ENCODE results near the gene WDR93.

The WDR93 gene

DNA sequence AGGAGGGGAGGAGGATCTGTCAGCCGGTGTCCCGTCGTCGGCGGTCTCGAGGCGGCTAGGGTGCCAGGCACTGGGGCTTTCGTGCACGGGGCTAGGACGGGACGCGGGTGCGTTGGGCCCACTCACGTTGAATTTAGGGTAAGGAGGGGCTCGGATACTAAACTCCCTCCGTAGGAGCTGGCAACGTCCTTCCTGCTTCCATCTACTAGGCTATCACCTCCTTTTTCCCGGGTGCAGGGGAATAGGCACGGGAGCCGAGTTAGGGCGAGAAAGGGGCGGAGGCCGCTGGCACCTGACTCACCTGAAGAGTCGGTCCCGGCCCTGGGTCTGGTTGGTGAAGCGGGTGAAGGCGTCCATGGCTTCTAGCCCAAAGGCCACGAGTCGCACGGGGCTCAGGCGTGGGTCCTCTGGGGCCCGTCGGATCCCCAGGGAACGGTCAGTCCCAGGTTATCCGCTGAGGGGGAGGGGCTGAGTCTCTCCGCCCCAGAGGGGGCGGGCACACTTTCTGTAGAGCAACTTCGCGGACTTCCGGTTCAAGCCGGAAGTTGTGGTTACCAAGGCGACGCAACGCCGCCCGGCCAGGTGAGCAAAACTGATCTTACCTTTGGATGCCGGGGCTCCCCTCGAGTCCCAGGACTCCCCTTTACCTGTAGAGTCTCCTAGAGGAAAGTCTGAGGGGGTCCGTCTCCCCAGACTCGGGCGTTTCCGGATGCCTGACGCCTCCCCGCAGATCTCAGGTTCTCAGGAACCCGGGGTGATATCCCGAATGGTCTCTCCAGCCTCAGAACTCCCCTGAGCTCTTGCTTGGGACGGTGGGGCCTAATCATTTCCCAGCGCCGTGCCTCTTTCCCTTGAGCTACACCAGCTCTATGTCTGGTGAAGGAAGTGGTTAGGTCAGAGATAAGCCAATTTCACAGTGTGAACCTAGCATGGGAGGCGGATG lies at the start of gene WDR93, which contains the start of gene PEX11A:
Gene WDR93, plus strand, starts transcription at position 536 of the 943 bp plus-strand sequence. CDS start 10,936 bp downstream, outside the sequence.
Gene PEX11A, minus strand, starts transcription at position 479 of the 943 bp plus-strand sequence. Its CDS starts 122 bp downstream, at position 357.
- DNase-seq, result peak; percentile 69

DNA sequence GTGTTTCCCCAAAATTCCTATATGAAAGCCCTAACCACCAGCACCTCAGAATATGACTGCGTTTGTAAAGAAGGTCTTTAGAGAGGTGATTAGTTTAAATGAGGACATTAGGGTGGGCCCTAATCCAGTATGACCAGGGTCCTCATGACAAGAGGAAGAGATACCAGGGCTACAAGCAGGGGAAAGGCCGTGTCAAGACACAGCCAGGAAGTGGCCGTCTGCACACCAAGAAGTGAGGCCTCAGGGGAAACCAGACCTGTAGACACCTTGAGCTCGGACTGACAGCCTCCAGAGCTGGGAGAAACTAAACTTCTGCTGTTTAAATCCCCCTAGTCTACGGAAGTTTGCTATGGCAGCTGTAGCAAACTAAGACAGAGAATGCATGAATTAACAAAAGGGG lies 49.6 kb upstream of the WDR93 start:
- no peak for DNase-seq

DNA sequence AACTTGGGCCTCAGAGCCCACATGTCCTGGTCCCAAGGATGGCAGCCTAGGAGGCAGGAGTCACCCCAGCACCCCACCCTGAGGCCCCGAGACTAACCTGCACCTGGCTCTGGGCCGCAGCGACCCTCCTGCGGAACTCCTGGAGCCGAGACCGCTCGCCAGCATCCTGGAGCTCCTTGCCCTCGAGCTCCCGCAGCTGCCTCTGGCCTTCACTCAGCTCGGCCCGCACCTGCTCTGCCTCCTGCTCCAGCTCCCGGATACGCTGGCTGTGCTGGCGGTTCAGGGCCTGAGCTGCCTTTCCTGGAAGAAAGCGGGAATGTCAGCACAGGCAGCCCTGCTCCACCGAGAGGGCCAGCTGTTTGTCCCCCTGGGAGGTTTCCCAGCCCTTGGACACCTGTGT lies 48.5 kb upstream of the WDR93 start:
- no peak for DNase-seq

DNA sequence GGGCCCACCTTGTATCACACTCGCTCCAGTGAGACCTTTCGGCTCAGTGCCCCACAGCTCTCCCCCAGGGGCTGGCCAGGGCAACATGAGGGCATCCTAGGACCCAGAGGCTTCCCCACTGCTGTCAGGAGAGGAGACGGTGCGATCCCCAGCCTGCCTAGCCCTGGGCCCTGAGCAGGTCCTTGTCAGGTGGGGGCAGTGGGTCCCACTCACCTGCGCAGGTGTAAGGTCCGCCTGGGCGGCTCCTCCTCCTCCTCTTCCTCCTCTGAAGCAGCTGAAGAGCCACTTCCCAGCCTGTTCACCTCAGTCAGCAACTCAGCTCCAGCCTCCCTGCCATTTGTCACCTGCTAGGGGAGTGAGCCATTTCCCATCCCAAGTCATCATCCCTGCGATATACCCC lies 44.9 kb upstream of the WDR93 start:
- DNase-seq, result no peak

DNA sequence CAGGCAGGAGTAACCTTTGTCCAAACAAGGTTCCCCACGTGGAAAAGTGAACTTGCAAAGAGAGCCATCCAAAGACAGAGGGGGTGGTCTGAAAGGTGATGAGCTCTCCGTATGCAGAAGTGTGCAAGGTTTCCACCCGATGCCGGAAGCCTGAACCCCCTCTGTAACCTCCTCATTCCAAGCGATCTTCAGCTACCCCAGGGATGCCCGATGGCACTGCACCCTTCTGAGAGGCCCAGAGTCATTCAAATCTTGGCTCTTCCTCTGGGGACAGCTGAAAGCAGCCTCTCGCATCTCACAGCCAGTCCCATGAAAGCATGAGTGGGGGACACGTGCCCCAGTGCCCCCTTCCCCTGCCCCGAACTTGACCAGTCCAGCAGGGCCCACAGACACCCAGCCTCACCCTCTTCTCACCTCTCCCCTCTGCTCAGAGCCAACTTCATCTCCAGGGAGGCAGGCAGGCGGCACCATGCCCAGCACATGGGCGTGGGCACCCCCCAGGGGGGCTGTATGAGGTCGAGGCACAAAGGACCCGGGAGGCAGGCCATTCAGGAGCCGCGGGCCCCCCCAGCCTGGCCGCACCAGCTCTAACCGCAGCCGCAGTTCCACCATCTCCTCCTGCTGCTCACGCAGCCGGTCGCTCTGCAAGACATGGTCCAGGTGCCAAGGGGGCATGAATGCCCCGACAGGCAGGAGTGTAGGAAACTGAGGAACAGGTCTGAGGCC lies 44.0 kb upstream of the WDR93 start:
- no peak for DNase-seq

DNA sequence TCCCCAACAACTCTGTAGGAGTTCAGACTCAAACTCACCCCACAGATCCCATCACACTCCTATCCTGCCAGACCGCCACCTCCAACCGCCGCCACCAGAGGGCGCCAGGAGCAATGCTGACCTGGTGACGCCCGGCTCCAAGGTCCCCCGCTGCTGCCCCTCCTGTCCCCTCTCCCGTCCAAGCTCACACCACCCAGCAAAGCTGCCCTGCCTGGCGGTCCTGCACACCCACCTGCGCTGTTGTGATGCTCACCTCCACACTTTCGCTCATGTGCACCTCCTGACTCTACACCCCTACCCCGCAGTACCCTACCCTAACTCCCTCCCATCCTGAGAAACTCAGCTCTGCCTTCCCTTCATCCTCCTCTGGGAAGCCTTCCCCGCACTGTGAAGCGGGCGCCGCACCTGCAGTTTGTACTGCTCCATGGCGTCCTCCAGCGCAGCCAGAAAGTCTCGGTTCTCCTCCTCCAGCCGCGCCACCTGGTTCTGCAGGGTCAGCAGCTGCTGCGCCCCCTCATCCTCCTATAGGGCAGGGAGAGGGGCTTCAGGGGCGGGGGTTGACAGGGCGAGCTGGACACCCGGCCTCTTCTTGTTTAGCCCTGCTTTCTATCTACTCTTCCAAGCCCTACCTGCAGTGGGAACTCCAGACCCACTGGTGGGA lies 43.3 kb upstream of the WDR93 start:
- peak; percentile 45 for DNase-seq

DNA sequence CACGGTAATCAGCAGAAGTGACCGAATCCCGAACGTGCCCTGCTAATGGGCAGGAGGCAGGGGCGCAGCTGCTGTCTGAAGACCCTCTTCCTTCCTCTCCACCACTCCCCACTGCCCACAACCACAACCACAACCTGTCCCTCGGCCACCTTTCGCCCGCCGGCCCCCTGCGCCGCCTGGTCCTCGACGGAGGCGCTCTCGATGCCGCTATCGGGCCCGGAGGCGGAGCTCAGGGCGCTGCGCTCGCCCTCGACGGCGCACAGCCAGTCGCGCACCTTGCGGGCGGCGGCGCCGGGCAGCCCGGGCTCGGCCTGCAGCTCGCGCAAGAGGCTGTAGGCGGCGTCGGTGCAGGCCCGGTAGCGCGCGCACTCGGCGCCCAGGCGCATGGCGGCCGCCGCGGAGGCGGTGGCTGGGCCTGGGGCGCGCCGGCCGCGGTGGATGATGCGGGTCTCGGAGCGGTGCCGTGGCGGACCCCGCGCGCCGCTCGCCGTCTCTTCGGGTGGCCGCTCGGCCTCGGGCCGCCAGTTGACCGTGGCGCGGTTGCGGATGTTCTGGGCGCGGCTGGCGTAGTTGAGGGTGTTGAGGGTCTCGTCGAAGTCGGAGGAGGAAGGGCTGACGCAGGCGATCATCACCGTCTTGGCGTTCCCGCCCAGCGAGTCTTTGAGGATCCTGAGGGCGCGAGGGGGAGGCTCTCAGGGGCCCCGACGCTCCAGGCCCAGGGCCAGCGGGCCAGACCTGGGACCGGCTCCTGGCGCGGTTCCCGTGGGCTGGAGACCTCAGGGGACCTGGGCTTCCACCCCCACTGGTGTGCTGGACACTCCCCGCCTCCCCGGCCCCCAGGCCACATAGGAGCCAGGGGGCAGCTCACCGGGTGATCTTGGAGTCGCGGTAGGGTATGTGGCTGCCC lies 42.3 kb upstream of the WDR93 start:
- no peak for DNase-seq

DNA sequence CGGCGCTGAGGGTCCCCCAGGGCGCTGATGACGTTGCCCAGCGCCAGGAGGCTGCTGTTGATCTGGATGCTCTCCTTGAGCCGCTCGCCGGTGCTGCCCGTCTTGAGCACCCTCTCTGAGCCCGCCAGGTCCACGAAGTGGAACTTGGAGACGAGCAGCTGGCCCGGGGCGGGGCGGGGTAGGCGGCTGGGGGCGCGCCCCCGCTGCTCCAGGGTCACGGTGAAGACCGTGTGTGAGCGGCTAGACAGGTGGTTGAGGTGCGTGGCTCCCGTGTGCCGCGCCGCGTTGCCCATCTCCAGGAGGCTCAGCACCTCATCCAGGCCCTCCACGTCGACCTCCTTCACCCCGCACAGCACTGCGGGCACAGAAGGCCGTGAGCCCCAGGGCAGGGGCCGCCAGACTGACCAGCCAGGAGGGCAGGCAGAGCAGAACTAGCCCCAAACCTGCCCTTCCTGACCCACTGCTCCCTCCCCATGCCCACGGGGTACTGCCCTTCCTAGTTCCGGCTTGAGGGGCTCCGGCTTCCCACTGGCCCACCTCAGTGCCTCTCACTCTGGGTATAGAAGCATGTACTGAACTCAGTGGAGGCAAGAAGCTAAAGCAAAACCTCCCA lies 41.5 kb upstream of the WDR93 start:
- DNase-seq, result no peak

DNA sequence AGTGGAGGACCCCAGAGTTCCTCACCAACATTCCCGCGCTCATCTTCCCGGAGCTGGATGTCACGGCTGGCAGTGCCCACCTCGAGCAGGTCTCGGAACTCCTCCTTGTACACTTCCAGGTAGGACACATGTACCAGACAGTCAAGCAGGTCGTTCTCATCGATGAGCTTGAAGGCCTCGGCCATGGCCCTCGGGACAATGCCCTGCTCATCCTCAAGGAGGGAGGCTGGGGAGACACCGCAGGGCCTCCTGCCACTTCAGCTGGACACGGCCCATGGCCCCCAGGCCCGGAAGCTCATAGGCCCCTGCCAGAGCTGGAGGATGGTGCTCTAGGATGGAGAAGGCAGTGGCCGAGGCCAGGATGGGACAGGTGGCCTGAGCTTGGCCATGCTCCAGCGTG lies 40.9 kb upstream of the WDR93 start:
- DNase-seq, result no peak

DNA sequence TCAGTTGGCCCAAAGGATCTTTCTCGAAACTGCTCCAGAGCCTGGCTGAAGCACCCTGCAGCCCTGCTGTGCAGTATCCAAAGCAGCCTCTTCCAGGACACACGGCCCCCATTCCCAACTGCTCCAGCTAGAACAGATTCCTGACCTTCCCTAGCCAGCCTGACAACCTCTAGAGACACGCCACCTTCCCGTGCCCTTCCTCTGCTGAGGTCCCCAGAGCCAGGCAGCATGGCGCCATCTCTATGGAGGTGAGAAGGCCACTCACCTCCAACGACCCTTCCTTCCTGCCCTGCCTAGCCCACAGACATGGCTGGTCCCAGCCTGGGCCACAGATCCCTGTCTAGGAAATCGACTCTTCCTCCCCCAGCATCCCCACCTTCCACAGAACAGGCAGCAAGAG lies 38.5 kb upstream of the WDR93 start:
- DNase-seq, result no peak

DNA sequence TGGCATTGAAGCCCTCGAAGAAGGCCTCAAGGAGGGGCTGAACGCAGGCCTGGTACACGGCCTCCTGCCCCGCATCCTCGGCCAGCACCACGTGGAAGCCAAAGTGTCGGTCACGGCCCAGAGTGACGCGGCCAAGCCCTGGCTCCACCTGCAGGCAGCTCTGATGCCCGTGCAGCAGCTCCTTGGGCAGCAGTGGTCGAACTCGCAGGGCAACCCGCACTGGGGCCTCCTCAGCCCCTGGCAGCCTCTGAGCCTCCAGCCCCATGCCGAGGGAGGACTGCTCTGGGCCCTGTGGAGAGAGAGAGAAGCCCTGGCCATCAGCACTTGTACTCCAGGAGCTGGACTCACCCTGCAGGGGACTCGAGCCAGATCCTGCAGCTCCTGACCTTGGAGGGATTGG lies 37.9 kb upstream of the WDR93 start:
- no peak for DNase-seq

DNA sequence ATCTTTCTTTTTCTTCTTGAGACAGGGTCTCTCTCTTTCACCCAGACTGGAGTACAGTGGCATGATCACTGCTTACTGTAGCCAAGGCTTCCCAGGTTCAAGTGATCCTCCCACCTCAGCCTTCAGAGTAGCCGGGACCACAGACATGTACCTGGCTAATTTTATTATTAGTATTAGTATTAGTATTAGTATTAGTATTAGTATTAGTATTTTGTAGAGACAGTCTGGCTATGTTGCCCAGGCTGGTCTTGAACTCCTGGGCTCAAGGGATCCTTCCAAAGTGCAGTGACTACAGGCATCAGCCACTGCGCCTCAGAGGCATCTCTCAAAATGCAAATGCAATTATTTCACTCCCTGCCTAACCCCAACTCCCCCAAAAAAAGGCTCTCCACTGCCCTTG lies 37.0 kb upstream of the WDR93 start:
- DNase-seq, result no peak

DNA sequence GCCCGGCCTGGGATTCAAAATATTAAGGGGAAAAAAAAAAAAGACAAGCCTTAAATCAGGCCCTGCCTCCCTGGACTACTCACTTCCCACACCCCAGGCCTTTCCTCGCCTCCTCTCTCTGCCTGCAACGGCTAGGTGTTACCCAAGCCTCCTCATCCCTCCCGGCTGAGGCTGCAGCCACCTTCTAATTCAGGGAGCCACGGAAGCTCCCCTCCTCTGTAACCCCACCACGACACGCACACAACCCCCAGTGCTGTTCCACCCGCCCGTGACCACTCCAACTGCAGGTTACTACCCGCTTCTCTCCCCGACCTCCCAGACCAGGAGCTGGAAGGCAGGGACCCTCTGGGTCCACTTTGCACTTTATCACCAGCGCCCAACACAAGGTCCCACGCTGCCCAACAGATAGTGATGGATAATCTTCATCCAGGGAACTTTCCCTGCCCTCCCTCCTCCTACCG lies 36.3 kb upstream of the WDR93 start:
- no peak for DNase-seq

DNA sequence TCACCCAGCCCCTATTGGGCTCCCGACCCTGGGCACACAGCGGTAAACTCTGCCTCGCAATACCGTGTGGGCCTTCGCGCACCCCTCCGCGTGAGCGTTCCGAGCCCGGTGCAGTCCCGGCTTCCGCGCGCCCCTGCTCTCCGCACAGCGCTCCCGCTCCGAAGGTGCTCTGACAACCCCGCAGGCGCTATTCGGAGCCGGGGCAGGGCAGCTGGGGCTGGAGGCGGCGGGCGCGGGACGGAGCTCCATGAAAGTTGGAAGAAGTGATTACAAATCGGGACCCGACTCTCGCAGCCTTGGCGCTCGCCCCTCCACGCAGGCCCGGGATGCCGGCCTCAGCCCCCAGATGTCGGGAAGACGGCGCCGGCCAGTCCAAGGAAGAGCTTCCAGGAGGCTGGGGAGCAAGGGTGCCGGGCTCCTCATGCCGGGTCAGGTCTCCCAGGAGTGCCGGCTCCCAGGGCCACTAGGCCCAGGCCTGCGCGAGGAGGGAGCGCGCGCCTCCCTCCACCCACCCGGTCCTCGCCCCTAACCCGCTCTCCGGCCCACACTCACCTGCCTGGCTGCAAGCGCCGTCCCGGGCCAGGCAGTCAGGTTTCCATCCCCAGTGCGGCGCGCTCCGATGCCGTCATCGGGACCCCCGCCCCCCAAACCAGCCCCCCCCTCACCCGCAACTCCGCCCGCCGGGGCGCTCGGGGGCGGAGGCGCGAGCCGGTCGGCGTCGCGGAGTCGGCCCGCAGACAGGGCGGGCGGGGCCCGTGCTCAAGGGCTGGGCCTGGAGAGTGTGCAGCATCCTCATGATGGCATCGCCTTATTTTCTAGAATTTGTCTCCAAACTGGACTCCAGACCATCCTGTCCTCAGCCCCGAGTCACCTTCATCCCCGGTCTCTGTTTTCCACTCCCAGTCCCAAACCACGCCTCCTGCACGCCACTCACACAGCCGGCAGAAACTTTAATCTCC lies 35.5 kb upstream of the WDR93 start, which contains the start of gene KIF7:
Gene KIF7, minus strand, starts transcription at position 621 of the 959 bp plus-strand sequence. CDS start 2,537 bp downstream, outside the sequence.
- DNase-seq, result no peak

DNA sequence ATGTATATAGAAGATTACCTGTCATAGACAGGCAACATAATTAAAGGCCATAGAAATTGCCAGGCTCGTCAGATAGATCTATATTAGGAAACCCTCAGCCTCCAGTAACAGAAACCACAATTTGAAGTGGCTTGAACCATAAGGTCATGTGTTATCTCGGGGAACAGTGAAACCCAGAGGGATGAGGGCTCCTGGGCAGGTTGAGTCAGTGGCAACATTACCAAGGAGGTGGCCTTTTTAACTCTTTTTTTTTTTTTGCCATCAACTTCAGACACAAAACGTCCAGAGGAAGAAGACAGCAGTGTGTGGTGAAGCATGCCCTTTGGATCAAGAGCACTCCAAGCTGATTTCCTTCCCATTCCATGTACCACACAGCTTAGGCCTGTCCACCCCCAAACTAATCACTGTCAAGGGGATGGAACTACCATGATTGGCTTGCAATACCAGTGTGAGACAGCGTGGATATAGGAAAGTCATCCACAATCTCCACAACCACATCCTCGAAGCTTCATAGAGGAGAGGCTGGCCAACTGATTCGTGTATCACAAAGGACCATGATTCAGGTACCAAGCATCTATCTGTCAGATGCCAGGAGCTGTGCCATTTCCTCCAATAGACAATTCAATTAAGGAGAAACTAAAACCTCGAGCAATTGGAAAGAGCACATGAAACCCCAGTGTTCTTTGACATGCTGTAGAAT lies 34.3 kb upstream of the WDR93 start:
- DNase-seq, result no peak

DNA sequence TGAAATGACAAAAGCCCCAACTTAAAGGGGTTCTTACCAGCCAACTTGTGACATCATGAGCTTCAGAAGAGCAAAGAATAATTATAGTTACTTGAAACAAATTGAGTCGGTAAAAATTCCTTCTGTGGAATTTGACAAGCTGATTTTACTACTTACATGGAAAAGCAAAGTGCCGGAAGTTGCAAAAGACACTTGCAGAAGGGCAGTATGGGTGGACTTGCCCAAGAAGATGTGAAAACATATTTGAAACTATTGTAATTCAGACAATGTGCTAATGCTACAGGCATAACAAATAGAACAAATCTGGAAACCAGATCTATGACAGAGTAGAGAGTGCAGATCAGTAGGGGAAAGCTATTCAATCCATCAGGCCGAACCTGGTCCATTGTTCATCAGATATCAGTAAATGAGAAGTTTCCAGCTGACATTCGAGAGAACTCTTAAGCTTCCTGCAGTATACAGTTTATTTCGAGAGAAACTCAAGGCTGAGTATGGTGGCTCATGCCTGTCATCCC lies 32.9 kb upstream of the WDR93 start:
- DNase-seq, result no peak

DNA sequence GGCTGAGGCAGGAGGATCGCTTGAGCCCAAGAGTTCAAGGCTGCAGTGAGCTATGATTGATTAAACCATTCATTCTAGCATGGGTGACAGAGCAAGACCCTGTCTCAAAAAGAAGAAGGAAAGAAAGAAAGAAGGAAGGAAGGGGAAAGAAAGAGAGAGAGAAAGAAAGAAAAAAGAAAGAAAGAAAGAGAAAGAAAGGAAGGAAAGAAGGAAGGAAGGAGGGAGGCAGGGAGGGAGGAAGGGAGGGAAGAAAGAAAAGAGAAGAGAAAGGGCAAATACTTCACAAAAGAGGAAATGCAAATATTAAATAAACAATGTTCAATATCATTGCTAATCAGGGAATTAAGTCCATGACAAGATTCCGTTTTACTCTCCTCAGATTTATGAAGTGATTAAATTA lies 31.3 kb upstream of the WDR93 start:
- no peak for DNase-seq

DNA sequence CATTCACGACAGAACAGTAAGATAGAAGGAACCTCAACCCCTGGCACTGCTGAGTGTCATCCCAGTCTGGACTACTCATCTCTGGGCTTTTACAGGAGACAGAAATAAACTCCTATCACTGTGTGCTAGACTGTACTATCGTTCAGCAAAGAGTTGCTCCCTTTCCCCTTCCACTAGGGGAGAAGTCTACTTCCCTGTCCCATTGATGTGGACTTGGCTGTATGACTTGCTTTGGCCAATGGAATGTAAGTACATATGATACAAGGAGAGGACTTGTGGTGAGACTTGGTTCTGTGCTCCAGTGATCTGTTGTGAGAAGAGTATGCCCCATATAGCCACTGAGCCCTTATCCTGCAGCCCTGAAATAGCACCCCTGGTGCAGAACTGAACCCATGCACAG lies 30.1 kb upstream of the WDR93 start:
- no peak for DNase-seq

DNA sequence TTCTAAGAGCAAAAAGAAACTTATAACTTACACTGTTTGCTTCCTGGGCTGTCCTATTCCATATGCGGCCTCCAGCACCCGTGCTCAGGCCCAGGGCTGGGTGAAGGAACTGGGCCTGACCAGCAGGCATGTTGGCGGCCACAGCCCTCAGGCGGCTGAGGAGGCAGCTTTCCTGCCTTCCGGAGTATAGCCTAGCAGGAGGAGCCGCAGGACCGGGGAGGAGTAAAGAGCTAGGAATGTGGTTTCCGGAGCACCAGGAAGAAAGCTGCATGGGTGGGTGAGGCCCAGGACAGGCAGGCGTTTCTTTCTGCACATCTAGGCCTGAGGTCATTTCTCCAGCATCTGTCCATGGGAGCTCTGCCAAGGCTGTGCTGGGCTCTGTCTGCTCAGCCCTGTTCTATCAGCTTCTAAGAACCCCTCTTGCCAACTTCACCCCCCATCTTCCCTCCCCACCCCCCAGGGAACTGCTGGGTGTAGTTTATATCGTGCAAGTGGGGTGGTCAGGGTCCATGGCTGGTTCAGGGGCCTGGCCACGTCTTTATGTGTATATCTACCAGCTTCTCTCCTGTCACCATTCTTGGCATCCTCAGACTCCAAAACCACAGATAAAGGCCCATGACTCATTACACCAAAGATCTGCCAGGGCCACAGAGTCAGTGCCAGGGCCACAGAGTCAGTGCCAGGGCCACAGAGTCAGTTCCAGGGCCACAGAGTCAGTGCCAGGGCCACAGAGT lies 27.6 kb upstream of the WDR93 start:
- DNase-seq, result no peak
